GM21576 (cell line): ENCODE data around the gene TEX12.
"Not testable (repeated sequence)": the region's sequence is repeated elsewhere in the genome, so short reads cannot be mapped to it uniquely, and the experiment has no call there.

Experiments used
- ATAC-seq: cut with Tn5 transposase; IDR thresholded peaks from one replicate; pipeline ENCODE4 v1.9.1; 2021; ENCODE audit warnings: mild to moderate bottlenecking, moderate library complexity; ENCODE audit not compliant: unreplicated experiment

Gene TEX12

GRCh38 chr11:112167145-112167544, at the start of gene TEX12:
Gene TEX12, plus strand, starts transcription at chr11:112167372. Its CDS starts 1,897 bp downstream, at chr11:112169269.
- ATAC-seq = no peak

GRCh38 chr11:112118176-112118575, 49.0 kb upstream of the TEX12 start:
- no peak for ATAC-seq

- ATAC-seq = no peak
Measured at GRCh38 chr11:112121981-112122615, 45.1 kb upstream of the TEX12 start.

- no peak for ATAC-seq
Measured at GRCh38 chr11:112123129-112123528, 44.0 kb upstream of the TEX12 start.

- ATAC-seq = no peak
Measured at GRCh38 chr11:112127056-112127455, 40.1 kb upstream of the TEX12 start.

GRCh38 chr11:112128483-112129121, 38.6 kb upstream of the TEX12 start:
- no peak for ATAC-seq

GRCh38 chr11:112129656-112130055, 37.5 kb upstream of the TEX12 start:
- ATAC-seq = no peak

- no peak for ATAC-seq
Measured at GRCh38 chr11:112132737-112133136, 34.4 kb upstream of the TEX12 start.

- no peak for ATAC-seq
Measured at GRCh38 chr11:112134473-112134872, 32.7 kb upstream of the TEX12 start.

GRCh38 chr11:112143597-112143996, 23.6 kb upstream of the TEX12 start:
- no peak for ATAC-seq

- ATAC-seq = no peak
Measured at GRCh38 chr11:112150517-112150916, 16.7 kb upstream of the TEX12 start.

- ATAC-seq = no peak
Measured at GRCh38 chr11:112156153-112156955, 10.8 kb upstream of the TEX12 start.

GRCh38 chr11:112156956-112157766, 10.0 kb upstream of the TEX12 start:
- no peak for ATAC-seq

- ATAC-seq = no peak
Measured at GRCh38 chr11:112159098-112160065, 7.8 kb upstream of the TEX12 start.

- no peak for ATAC-seq
Measured at GRCh38 chr11:112160091-112160848, 6.9 kb upstream of the TEX12 start.

- ATAC-seq = no peak
Measured at GRCh38 chr11:112161012-112161411, 6.2 kb upstream of the TEX12 start.

- not testable (repeated sequence) for ATAC-seq
Measured at GRCh38 chr11:112162200-112162599, 5.0 kb upstream of the TEX12 start.

- ATAC-seq = no peak
Measured at GRCh38 chr11:112162761-112163546, 4.2 kb upstream of the TEX12 start.
